GM10248 (cell line): Measurements from ENCODE around the gene ITGA7.

Experiments
- CTCF ChIA-PET: fragments of 300-600 bp; sonication (Branson Sonifier 250); formaldehyde crosslinking; extraction: SDS; loops from one replicate; lab custom pipeline; 2021; ENCODE audit warnings: antibody characterized with exemption; lab: Yijun Ruan, JAX
- POLR2A ChIA-PET: fragments of 350-650 bp; sonication (Branson Sonifier 250); formaldehyde crosslinking; extraction: SDS; loops from one replicate; lab custom pipeline; 2020; ENCODE audit warnings: antibody characterized with exemption; lab: Yijun Ruan, JAX
- DNase-seq: peaks from one replicate; pipeline ENCODE4 v3.0.0; 2012; ENCODE audit errors: extremely low spot score
- CTCF ChIP-seq: IDR thresholded peaks from 2 replicates; pipeline ENCODE4 v1.5.1; 2012; ENCODE audit warnings: mild to moderate bottlenecking, low read depth; ENCODE audit errors: extremely low read depth, missing control alignments, control extremely low read depth

Gene ITGA7

DNA sequence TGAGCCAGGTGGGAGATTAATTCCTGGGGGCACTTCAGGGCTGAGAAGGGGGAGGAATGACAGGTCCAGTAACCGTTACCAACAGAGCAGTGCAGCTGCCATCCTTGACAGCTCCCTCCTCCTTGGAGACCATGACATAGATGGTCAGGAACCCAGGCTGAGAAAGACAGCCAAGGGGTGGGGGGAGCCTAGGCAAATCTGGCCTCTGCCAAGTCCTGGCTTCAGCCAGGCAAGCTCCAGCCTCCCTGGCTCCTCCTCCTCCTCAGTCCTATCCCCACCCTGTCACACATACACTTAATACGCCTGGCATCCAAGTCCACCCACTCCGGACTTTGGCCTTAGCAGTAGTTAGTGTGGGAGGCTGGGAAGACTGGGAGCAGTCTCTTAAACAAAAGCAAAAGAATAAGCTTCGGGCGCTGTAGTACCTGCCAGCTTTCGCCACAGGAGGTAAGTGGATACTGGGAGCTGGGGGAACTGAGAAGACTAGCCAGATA is 12.4 kb upstream of the ITGA7 start, which contains the start of gene RDH5:
TSS of gene RDH5 (plus strand) at position 323 of the 494 bp plus-strand sequence. CDS start 792 bp downstream, outside the sequence.
- no peak for DNase-seq
- POLR2A ChIA-PET, result interaction anchor here (0.8 to 0.9 kb wide), 2 partner anchors 9 to 324 kb away, joined by 3 to 8 read pairs; partner anchors contain the start of gene CD63
- CTCF ChIA-PET, result interaction anchor here (1.0 to 7.8 kb wide), 7 partner anchors 9 to 73 kb away, joined by 3 to 73 read pairs (median 9); partner anchors contain the start of gene CD63
- no peak for TF ChIP-seq CTCF

DNA sequence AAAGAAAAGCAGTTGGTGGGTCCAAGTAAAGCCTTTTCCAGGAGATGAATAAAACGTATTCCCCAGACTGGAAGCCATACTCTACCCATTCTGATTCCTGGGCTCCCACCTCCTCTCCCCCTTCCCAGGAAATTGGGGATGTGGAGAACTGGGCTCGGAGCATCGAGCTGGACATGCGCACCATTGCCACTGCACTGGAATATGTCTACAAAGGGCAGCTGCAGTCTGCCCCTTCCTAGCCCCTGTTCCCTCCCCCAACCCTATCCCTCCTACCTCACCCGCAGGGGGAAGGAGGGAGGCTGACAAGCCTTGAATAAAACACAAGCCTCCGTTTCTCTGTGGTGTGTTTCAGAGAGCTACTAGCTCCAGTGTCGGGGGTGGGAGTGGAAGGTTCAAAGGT is 11.7 kb upstream of the ITGA7 start:
- TF ChIP-seq CTCF, result no peak
- CTCF ChIA-PET, result interaction anchor here (1.0 to 7.8 kb wide), 5 partner anchors 10 to 254 kb away, joined by 3 to 73 read pairs (median 12); partner anchors contain the start of genes CD63 and RAB5B
- POLR2A ChIA-PET, result no interaction called here
- no peak for DNase-seq

- CTCF ChIA-PET, result interaction anchor here (0.9 to 7.8 kb wide), 5 partner anchors 11 to 255 kb away, joined by 3 to 73 read pairs (median 15); partner anchors contain the start of genes CD63 and RAB5B
- DNase-seq, result no peak
- TF ChIP-seq CTCF, result no peak
- POLR2A ChIA-PET, result no interaction called here
These were observed 11.0 kb upstream of the ITGA7 start for GRCh38 chr12:55718624-55719275.

GRCh38 chr12:55718015-55718414 is 10.3 kb upstream of the ITGA7 start:
- CTCF ChIA-PET, result interaction anchor here (0.9 to 7.8 kb wide), 6 partner anchors 12 to 73 kb away, joined by 3 to 73 read pairs (median 18); partner anchors contain the start of gene CD63
- no peak for TF ChIP-seq CTCF
- no peak for DNase-seq
- POLR2A ChIA-PET, result no interaction called here

DNA sequence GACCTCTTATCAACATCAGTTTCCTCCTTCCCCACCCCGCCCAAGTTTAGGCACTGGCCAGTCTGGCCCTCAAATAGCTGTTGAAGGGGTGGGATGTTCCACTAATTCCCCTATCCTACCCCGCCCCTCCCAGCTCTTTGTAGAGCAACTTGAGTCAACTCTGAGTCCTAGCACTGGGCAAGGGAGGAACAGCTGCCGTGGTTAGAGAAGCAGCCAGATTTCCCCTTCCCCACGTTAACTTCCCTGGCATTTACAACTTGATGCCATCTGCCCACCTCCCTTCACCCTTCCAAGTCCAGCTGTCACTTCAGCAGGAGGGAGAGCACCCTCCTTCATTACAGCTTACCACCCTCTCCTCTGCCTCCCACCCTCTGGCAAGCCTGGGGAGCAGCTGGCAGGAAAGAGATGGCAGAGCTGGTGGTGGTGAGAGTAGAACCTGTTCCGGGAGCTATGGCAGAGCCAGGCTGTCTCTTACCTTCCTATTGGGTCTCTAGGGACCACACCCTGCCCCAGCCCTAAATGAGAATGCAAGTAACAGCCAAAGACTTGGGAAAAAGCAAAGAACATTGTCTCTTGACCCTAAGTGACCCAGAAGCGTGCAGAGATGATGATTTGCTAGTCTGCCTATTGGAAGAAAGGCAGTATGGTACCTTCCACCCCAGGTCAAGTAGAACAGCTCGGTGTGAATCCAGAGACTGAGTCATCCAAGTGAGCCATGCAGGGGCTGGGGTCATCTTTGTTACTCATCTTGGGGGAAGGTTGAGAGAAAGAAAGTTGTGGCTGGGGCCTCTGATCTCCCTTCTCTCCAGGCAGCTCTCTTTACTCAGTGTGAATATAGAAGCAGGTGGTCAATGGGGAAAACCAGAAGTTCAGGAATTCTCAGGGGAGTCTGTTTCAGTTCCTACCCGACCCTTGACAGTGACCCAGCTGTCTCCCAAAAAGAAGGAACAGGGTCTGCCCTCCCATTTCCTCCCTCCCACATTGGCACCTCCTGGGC is 9.6 kb upstream of the ITGA7 start:
- no peak for DNase-seq
- POLR2A ChIA-PET, result interaction anchor here (0.5 kb wide), 1 partner anchor 459 kb away, joined by 3 read pairs; no protein-coding TSS in a partner anchor
- TF ChIP-seq CTCF, result no peak
- CTCF ChIA-PET, result interaction anchor here (1.0 to 4.3 kb wide), 6 partner anchors 12 to 401 kb away, joined by 3 to 27 read pairs (median 11); partner anchors contain the start of genes CD63 and ZC3H10
